Calu3 (cell line): Measurements from ENCODE around the gene ERAS. TPM values are rescaled to one million over a fixed set of nuclear protein-coding genes. Genes with fewer than 3 reads are reported as not detected.

ENCODE experiments used
- BruUV-seq: library from RNA; stranded (reverse); fragments of 400-500 nt; replicated peaks from 2 replicates; lab custom pipeline; 2021; lab: Mats Ljungman, UMichigan
- CTCF ChIA-PET: fragments of 300-600 bp; sonication (Branson Sonifier 250); formaldehyde crosslinking; loops from one replicate; lab custom pipeline; 2022; ENCODE audit warnings: antibody characterized with exemption; lab: Charles Lee
- DNase-seq: peaks from one replicate; pipeline ENCODE4 v3.0.0; 2022
- H3K27ac Mint-ChIP-seq: one replicate; pipeline ENCODE4 v1.8.0; 2022; ENCODE audit warnings: mixed read lengths; ENCODE audit not compliant: unreplicated experiment
- H3K27me3 Mint-ChIP-seq: one replicate; pipeline ENCODE4 v1.8.0; 2022; ENCODE audit warnings: mixed read lengths; ENCODE audit not compliant: unreplicated experiment
- H3K36me3 Mint-ChIP-seq: one replicate; pipeline ENCODE4 v1.8.0; 2022; ENCODE audit warnings: mild to moderate bottlenecking, moderate library complexity, mixed read lengths; ENCODE audit not compliant: insufficient read depth, unreplicated experiment
- H3K4me1 Mint-ChIP-seq: one replicate; pipeline ENCODE4 v1.8.0; 2022; ENCODE audit warnings: mild to moderate bottlenecking, low read depth, mixed read lengths; ENCODE audit not compliant: unreplicated experiment
- H3K4me3 Mint-ChIP-seq: one replicate; pipeline ENCODE4 v1.8.0; 2022; ENCODE audit warnings: mild to moderate bottlenecking, low read depth, moderate library complexity, mixed read lengths; ENCODE audit not compliant: unreplicated experiment
- H3K9me3 Mint-ChIP-seq: one replicate; pipeline ENCODE4 v1.8.0; 2022; ENCODE audit warnings: low read depth, mixed read lengths; ENCODE audit not compliant: unreplicated experiment
- CTCF ChIP-seq: fragments of 200-600 bp; IDR thresholded peaks from one replicate; pipeline ENCODE4 v1.8.0; 2022; ENCODE audit warnings: antibody characterized with exemption; ENCODE audit not compliant: unreplicated experiment
- intact Hi-C: fragments of 100-400 bp; cut with micrococcal nuclease; formaldehyde crosslinking; loops from one replicate; pipeline ENCODE4 v1.10.0; 2022; ENCODE audit not compliant: unreplicated experiment
- total RNA-seq: library from RNA; stranded (reverse); gene quantifications from 2 replicates; pipeline ENCODE4 v1.2.3, GENCODE V29; 2022

The ERAS gene
- total RNA-seq, 1 experiment from 2014 or later = 0.47 TPM

GRCh38 chrX:48829016-48829735 is 2.9 kb downstream of the ERAS start:
- no peak for TF ChIP-seq CTCF
- no peak for DNase-seq
- intact Hi-C loops = no loop called here
- Mint-ChIP-seq H3K27me3 (no peaks in the 10 kb centered on the region), H3K27ac (no peak overlapping the region), H3K9me3 (no peaks in the 10 kb centered on the region), H3K4me1 (peaks cover 4% of the 10 kb centered on the region), H3K4me3 (no peak overlapping the region), H3K36me3 (peaks cover 11% of the 10 kb centered on the region)
- BruUV-seq = no TSS peak
- CTCF ChIA-PET = no interaction called here

- TF ChIP-seq CTCF = no peak
- TSS peak; percentile 44 for BruUV-seq
- H3K36me3 Mint-ChIP-seq = peaks cover 28% of the 10 kb centered on the region
- CTCF ChIA-PET = no interaction called here
- H3K4me1 Mint-ChIP-seq = peaks cover 13% of the 10 kb centered on the region
- intact Hi-C loops = loop anchor here (10.0 kb wide), 1 partner anchor 63 kb away; the partner anchor contains the start of genes PQBP1 and TIMM17B
- no peak overlapping the region for H3K27ac Mint-ChIP-seq
- H3K4me3 Mint-ChIP-seq = no peak overlapping the region
- no peak for DNase-seq
- no peaks in the 10 kb centered on the region for H3K27me3 Mint-ChIP-seq
- H3K9me3 Mint-ChIP-seq = no peaks in the 10 kb centered on the region
Measured at GRCh38 chrX:48831136-48831908, 5.0 kb downstream of the ERAS start.

GRCh38 chrX:48831909-48832291 is 5.6 kb downstream of the ERAS start:
- no peak overlapping the region for H3K4me3 Mint-ChIP-seq
- no peak for DNase-seq
- H3K4me1 Mint-ChIP-seq = peaks cover 13% of the 10 kb centered on the region
- no TSS peak for BruUV-seq
- CTCF ChIA-PET = no interaction called here
- TF ChIP-seq CTCF = no peak
- intact Hi-C loops = loop anchor here (10.0 kb wide), 1 partner anchor 63 kb away; the partner anchor contains the start of genes PQBP1 and TIMM17B
- H3K27me3 Mint-ChIP-seq = no peaks in the 10 kb centered on the region
- no peak overlapping the region for H3K27ac Mint-ChIP-seq
- no peaks in the 10 kb centered on the region for H3K9me3 Mint-ChIP-seq
- H3K36me3 Mint-ChIP-seq = peaks cover 31% of the 10 kb centered on the region

- Mint-ChIP-seq H3K9me3 (no peaks in the 10 kb centered on the region), H3K4me1 (peaks cover 13% of the 10 kb centered on the region), H3K4me3 (peak overlapping the region; percentile 81), H3K27ac (no peak overlapping the region), H3K36me3 (peaks cover 27% of the 10 kb centered on the region), H3K27me3 (no peaks in the 10 kb centered on the region)
- intact Hi-C loops = loop anchor here (10.0 kb wide), 1 partner anchor 61 kb away; the partner anchor contains the start of genes PQBP1 and TIMM17B
- BruUV-seq = no TSS peak
- no peak for TF ChIP-seq CTCF
- CTCF ChIA-PET = interaction anchor here (0.7 to 0.8 kb wide), 2 partner anchors 58 to 78 kb away, joined by 3 to 4 read pairs; partner anchors contain the start of gene SLC35A2
- no peak for DNase-seq
Measured at GRCh38 chrX:48833542-48834138, 7.3 kb downstream of the ERAS start.
